ENCODE data around the gene SLC25A21. TPM values are rescaled to one million over a fixed set of nuclear protein-coding genes. Genes with fewer than 3 reads are reported as not detected.

SLC25A21 gene
- total RNA-seq, 1 experiment from 2014 or later, result 7.1 TPM

DNA sequence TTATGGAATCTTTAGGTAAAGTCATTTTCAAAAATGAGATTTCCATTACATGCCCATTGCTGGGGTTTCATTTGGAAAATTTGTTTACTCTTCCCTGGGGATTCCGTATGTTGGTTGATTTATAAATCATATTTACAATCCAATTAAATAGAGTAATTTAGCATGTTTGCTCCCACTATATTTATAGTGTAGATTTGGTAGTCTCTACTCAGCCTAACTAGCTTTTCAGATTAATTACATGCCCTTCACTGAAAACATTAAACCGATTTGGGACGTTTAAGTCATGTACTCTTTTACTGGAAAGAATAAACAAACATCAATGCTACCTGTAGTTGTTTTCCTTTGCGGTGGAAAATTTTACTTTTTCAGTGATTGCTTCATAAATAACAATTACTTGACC is 500.3 kb downstream of the SLC25A21 start:
- H4K8ac ChIP-seq (replicated peaks; ENCODE audit: insufficient read length, low read depth, low read length), result no peak overlapping the region
- no peaks in the 10 kb centered on the region for H3K36me3 Mint-ChIP-seq (ENCODE audit: insufficient read depth in 1 of 3, low read depth in 3 of 3)
- H3K4me2 ChIP-seq (ENCODE audit: insufficient read depth, insufficient read length, low read length), result no peak overlapping the region
- no peak overlapping the region for H2AK5ac ChIP-seq (ENCODE audit: insufficient read length, low read length)
- no peak overlapping the region for H2AFZ ChIP-seq (ENCODE audit: low read length)
- H3K9me3 ChIP-seq (ENCODE audit: control insufficient read depth, low read depth, low read length), result no peaks in the 10 kb centered on the region
- H2BK12ac ChIP-seq (ENCODE audit: insufficient read length, low read depth, low read length), result no peak overlapping the region
- no peak overlapping the region for H3K18ac ChIP-seq (ENCODE audit: insufficient read length, low read depth, low read length)
- H2BK120ac ChIP-seq (ENCODE audit: low read depth, low read length, poor library complexity, severe bottlenecking), result no peak overlapping the region
- no peak overlapping the region for H3K9ac ChIP-seq (ENCODE audit: extremely low read depth, insufficient read length, low read length)
- H3K79me2 ChIP-seq (ENCODE audit: insufficient read depth, low read length), result no peaks in the 10 kb centered on the region
- H2BK20ac ChIP-seq (ENCODE audit: low read depth, low read length, poor library complexity, severe bottlenecking), result no peak overlapping the region
- WGBS (ENCODE audit: extremely low coverage, insufficient read length, low lambda C conversion rate), result no CpG with 5 or more reads among the region's 4 CpGs
- H3K27ac Mint-ChIP-seq, result no peak overlapping the region
- no peak overlapping the region for H3T11ph ChIP-seq (ENCODE audit: low read length)
- no peak overlapping the region for H4K91ac ChIP-seq (ENCODE audit: insufficient read length, low read depth, low read length)
- no peak overlapping the region for H3K14ac ChIP-seq (ENCODE audit: insufficient read depth, low read length)
- H4K20me1 ChIP-seq (ENCODE audit: control insufficient read depth, insufficient read depth, insufficient read length), result no peaks in the 10 kb centered on the region
- no peaks in the 10 kb centered on the region for H3K79me1 ChIP-seq (ENCODE audit: insufficient read depth, low read depth, low read length, poor library complexity, severe bottlenecking)
- H3K27ac ChIP-seq (ENCODE audit: insufficient read length, low read depth, low read length), result no peak overlapping the region
- no peak overlapping the region for H2BK15ac ChIP-seq (ENCODE audit: low read depth, low read length)
- H3K23ac ChIP-seq (ENCODE audit: insufficient read length, low read depth, low read length), result no peak overlapping the region
- no peak overlapping the region for H3K4me3 Mint-ChIP-seq
- H3K23me2 ChIP-seq (ENCODE audit: insufficient read length, low read depth, low read length, poor library complexity, severe bottlenecking), result no peaks in the 10 kb centered on the region
- no peak overlapping the region for H2BK5ac ChIP-seq (ENCODE audit: insufficient read length, low read length)
- TF ChIP-seq CTCF (conservative IDR thresholded peaks at IDR 0.05), result no peak
- no peaks in the 10 kb centered on the region for H3K9me3 Mint-ChIP-seq
- peaks cover 12% of the 10 kb centered on the region for H3K27me3 ChIP-seq (ENCODE audit: insufficient read depth, low read length)
- peaks cover 5% of the 10 kb centered on the region; the same call in 1 of the 2 replicates for H3K4me1 ChIP-seq (ENCODE audit: insufficient read depth, low read length)
- H3K4ac ChIP-seq (ENCODE audit: low read depth, low read length), result no peak overlapping the region
- no peak overlapping the region for H3K56ac ChIP-seq (ENCODE audit: insufficient read length, low read depth, low read length)
- H3K4me1 Mint-ChIP-seq, result peaks cover 18 to 24% of the 10 kb centered on the region in 2 experiments
- H3K27me3 Mint-ChIP-seq (ENCODE audit: low read depth), result peaks cover 85% of the 10 kb centered on the region
- DNase-seq, result no peak
- no peak overlapping the region for H4K5ac ChIP-seq (ENCODE audit: insufficient read length, low read depth, low read length)

Data from H9 (cell line).